DMS79 (cell line): ENCODE results near the gene FHIP2A.
"Not testable (repeated sequence)": the region's sequence is repeated elsewhere in the genome, so short reads cannot be mapped to it uniquely, and the experiment has no call there.

Experiments used
- DNase-seq: peaks from one replicate; lab custom pipeline; 2025; lab: John Stamatoyannopoulos, UW

FHIP2A gene

GRCh38 chr10:114821293-114821914 is at the start of gene FHIP2A:
Gene FHIP2A, plus strand, starts transcription at chr10:114821780. Its CDS starts 299 bp downstream, at chr10:114822079.
- DNase-seq: no peak

GRCh38 chr10:114772496-114773196 is 48.9 kb upstream of the FHIP2A start:
- no peak for DNase-seq

DNA sequence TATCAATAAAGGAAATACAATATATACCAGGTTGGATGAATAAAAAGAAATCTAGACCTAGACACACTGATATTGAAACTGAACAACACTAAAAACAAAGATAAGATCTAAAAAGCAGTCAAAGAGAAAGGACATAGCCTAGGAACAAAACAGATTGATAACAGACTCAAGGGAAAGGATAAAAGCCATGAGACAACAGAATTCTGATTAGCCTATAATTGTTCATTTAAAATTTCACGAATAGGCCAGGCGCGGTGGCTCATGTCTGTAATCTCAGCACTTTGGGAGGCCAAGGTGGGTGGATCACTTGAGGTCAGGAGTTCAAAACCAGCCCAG is 48.4 kb upstream of the FHIP2A start:
- no peak for DNase-seq

DNA sequence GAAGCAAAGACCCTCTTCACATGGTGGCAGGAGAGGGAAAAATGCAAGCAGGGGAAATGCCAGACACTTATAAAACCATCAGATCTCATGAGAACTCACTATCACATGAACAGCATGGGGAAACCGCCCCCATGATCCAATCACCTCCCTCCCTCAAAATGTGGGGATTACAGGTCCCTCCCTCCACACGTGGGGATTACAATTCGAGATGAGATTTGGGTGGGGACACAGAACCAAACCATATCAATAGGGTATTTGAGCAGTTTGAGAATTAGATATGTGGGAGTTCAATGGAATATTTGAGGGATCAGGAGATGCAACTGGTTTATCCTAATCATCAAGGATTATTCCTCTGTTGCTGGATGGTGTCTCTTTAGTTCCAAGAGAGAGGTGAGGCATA is 46.5 kb upstream of the FHIP2A start:
- not testable (repeated sequence) for DNase-seq

GRCh38 chr10:114777415-114777814 is 44.2 kb upstream of the FHIP2A start:
- no peak for DNase-seq

GRCh38 chr10:114779803-114780576 is 41.6 kb upstream of the FHIP2A start:
- DNase-seq: peak; percentile 63

GRCh38 chr10:114780577-114781184 is 40.9 kb upstream of the FHIP2A start:
- DNase-seq: no peak

- no peak for DNase-seq
Observed at GRCh38 chr10:114782666-114783065, 38.9 kb upstream of the FHIP2A start.

DNA sequence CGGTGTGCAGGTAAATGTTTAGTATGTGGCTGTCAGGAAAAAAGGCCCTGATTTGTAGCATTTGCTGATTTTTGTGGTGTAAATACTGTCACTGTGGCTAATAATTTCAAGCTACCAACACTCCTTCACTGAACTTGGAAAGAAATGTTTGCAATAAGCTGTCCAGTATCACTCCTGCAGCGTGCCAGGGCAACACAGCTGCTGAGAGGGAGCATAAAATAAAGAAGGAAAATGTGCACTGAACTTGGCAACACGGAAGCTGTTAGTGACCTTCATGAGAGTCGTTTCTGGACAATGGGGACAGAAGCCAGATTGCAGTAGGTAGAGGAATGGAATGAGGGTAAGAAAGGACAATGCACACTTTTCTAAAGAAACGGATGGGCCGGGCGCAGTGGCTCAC is 37.9 kb upstream of the FHIP2A start:
- DNase-seq: no peak

DNA sequence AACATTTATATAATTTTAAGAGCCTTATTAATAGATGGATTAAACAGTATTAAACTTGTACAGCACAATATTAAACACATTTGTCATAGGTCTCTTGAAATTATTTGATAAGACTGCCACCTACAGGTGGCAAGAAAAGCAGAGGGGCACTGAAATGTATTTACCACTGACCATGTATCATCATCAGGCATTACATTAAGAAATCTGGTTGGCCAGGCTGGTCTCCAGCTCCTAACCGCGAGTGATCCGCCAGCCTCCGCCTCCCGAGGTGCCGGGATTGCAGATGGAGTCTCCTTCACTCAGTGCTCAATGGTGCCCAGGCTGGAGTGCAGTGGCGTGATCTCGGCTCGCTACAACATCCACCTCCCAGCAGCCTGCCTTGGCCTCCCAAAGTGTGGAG is 35.1 kb upstream of the FHIP2A start:
- not testable (repeated sequence) for DNase-seq

DNA sequence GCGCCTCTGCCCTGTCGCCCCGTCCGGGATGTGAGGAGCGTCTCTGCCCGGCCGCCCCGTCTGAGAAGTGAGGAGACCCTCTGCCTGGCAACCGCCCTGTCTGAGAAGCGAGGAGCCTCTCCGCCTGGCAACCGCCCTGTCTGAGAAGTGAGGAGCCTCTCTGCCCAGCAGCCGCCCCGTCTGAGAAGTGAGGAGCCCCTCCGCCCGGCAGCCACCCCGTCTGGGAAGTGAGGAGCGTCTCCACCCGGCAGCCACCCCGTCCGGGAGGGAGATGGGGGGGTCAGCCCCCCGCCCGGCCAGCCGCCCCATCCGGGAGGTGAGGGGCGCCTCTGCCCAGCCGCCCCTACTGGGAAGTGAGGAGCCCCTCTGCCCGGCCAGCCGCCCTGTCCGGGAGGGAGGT is 34.4 kb upstream of the FHIP2A start:
- not testable (repeated sequence) for DNase-seq

DNA sequence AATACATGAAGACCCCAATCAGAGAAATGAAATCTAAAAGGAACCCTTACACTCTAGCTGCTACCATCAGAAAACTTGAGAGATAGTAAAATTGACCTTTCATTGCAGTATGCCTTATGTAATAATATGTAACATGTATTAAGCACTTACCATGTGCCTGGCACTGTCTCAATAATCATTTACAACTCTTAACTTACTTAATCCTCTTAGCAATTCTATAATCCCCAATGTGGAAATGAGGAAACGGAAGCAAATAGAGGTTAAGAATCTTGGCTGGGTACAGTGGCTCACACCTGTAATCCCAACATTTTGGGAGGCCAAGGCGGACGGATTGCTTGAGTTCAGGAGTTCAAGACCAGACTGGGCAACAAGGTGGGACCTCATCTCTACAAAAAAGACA is 29.8 kb upstream of the FHIP2A start:
- no peak for DNase-seq

- no peak for DNase-seq
Observed at GRCh38 chr10:114795039-114795438, 26.5 kb upstream of the FHIP2A start.

- DNase-seq: no peak
Observed at GRCh38 chr10:114800361-114800760, 21.2 kb upstream of the FHIP2A start.

DNA sequence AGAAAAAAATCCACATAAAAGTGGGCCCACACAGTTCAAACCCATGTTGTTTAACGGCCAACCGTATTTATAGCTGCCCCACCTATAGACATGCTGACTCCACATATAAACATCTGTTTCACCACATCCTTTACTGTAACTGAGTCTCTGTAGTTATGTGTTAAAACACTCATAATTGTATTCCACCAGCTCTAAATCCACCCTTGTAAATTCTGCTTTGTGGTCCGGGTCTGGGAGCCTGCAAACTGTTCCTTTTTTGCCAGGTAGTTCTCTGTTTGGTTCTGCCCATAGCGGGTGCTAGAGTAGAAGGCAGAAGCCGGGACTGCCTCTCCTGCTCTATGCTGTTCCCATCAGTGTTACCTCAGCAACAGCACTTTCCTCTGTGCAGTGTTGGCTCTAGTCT is 20.2 kb upstream of the FHIP2A start:
- DNase-seq: no peak

DNA sequence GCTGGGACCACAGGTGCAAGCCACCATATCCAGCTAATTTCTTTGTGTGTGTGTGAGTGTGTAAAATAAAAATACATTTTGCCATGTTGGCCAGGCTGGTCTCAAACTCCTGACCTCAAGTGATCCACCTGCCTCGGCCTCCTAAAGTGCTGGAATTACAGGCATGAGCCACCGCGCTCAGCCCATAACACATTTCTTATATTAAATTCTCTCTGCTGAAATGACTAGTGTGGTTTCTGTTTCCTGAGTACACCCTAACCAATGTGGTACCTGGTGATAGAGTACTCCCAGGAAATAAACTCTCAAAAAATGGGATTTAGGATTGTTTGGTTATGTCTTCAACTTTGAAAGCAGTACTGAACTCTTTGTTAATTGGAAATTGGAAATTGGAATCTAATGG is 19.4 kb upstream of the FHIP2A start:
- DNase-seq: no peak

GRCh38 chr10:114806562-114807391 is 14.8 kb upstream of the FHIP2A start:
- DNase-seq: no peak

DNA sequence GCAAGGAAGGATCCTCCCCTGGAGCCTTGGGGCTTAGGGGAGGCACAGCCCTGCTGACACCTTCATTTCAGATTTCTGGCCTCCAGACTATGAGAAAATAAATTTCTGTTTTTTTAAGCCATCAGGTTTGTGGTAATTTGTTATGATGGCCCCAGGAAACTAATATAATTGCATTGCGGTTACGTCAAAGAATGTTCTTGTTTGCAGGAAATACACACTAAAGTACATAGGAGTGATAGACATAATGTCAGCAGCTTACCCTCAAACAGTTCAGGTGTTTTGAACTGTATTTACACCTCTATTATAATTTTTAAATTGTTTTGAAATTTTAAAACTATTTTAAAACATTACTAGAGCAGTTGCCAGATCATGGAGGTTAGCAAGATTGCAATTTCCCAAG is 12.6 kb upstream of the FHIP2A start:
- DNase-seq: no peak

DNA sequence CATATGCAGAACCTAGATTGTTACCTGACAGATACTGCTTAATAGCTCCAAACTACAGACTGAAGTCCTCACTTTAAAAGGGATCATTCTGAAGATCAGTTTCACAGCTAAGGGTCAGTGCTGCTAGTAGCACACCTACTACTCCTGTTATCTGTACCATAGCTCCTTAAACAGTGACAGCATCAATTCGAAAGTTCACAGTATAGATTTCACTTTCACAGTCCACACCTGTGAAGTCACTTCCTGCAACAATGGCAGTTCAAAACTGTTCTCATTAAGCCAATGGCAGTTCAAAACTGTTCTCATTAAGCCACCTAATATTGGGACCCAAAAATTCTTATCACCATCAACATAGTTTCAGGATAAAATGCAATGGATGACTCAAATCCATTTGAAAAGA is 10.7 kb upstream of the FHIP2A start:
- DNase-seq: no peak

- no peak for DNase-seq
Observed at GRCh38 chr10:114811862-114812261, 9.7 kb upstream of the FHIP2A start.

GRCh38 chr10:114815791-114816190 is 5.8 kb upstream of the FHIP2A start:
- no peak for DNase-seq

DNA sequence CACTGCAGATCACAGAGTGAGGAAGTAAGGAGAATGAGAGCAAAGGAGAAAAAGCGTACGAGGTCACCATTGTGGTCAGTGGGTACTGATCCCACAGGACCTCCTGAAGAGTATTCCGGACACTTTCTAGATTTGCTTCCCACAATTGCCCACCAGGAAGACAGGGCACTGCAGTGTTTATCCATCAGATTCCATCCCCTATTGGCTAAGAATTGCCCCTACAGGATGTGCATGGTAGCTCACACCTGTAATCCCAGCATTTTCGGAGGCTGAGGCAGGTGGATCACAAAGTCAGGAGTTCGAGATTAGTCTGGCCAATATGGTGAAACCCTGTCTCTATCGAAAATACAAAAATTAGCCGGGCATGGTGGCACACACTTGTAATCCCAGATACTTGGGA is 5.3 kb upstream of the FHIP2A start:
- DNase-seq: no peak
